ENCODE measurements around the gene ASPN. TPM values are rescaled to one million over a fixed set of nuclear protein-coding genes. Genes with fewer than 3 reads are reported as not detected.

ASPN gene
- total and polyA plus RNA-seq, 10 of the 15 experiments (the other 5 are each of a cell fraction or from before 2014, with no cell fraction given), result 0.03 to 0.47 (median 0.42) TPM; not detected in 7

DNA sequence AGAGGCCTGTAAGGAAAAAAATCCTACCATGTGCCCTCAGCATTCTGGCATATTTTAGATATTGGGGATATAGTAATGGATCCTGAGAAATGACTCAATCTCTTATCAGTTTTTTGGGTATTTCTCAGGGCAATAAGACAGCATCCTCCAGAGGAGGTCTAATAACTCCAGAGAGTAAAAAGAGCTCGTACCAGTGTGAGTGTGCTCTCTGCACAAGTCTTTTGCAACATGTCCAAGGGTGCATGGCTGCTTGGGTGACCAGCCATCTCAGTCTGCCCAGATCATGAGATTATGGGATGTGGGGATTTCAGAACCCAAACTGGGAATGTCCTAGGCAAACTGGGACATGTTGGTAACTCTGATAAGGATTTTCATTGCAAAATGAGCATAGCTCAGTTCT, 15.3 kb downstream of the ASPN start (continued):
- TF ChIP-seq, protein P1, sequence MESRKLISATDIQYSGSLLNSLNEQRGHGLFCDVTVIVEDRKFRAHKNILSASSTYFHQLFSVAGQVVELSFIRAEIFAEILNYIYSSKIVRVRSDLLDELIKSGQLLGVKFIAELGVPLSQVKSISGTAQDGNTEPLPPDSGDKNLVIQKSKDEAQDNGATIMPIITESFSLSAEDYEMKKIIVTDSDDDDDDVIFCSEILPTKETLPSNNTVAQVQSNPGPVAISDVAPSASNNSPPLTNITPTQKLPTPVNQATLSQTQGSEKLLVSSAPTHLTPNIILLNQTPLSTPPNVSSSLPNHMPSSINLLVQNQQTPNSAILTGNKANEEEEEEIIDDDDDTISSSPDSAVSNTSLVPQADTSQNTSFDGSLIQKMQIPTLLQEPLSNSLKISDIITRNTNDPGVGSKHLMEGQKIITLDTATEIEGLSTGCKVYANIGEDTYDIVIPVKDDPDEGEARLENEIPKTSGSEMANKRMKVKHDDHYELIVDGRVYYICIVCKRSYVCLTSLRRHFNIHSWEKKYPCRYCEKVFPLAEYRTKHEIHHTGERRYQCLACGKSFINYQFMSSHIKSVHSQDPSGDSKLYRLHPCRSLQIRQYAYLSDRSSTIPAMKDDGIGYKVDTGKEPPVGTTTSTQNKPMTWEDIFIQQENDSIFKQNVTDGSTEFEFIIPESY (IDR thresholded peaks at IDR 0.05), result no peak
- no peak for TF ChIP-seq RFX5 (IDR thresholded peaks at IDR 0.05; ENCODE audit: low read depth, low read length)
- no peak for TF ChIP-seq JUND (IDR thresholded peaks at IDR 0.05; ENCODE audit: low read depth, low read length)
- no peak for TF ChIP-seq TCF7 (IDR thresholded peaks at IDR 0.05; ENCODE audit: borderline replicate concordance)
- TF ChIP-seq NFYA (IDR thresholded peaks at IDR 0.05; ENCODE audit: borderline replicate concordance, low read depth, low read length), result no peak
- no peak for TF ChIP-seq ASH2L (IDR thresholded peaks at IDR 0.05; ENCODE audit: borderline replicate concordance, low read depth)
- TF ChIP-seq YY1 (IDR thresholded peaks at IDR 0.05; ENCODE audit: low read depth, low read length), result no peak
- no peak for TF ChIP-seq LARP7 (IDR thresholded peaks at IDR 0.05)
- TF ChIP-seq, protein P2, sequence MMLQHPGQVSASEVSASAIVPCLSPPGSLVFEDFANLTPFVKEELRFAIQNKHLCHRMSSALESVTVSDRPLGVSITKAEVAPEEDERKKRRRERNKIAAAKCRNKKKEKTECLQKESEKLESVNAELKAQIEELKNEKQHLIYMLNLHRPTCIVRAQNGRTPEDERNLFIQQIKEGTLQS (IDR thresholded peaks at IDR 0.05; ENCODE audit: borderline replicate concordance, extremely low read depth, low read depth, low read length), result no peak

DNA sequence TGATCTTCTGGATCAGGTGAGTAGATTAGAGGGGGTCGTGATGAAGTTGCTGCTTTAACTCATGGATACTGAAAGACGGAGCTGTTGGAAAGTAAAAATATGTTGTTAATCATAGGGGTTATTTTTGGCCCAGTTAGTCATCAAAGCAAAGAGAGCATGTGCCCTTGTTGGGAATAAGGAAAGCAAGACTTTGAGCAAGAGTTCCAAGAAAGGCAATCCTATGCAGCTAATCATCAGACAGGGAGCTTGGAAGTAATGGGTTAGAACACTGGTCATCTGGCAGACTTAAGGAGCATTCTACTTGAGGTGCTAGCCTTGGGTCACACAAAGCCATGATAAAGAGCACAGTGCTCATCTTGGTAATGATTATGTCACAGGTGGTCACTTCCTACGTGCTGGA, 18.3 kb downstream of the ASPN start:
- no peaks in the 10 kb centered on the region for H3K4me1 ChIP-seq (ENCODE audit: control insufficient read depth, insufficient read depth, low read length)
- ChIA-PET RAD21 (ENCODE audit: unreplicated experiment) (interaction anchor here (0.9 kb wide), 1 partner anchor 9 kb away, joined by 3 read pairs; no protein-coding TSS in a partner anchor), POLR2A (no interaction called here), SMC1A (ENCODE audit: uncharacterized antibody, unreplicated experiment) (no interaction called here), CTCF (interaction anchor here (1.0 to 1.5 kb wide), 2 partner anchors 9 to 323 kb away, joined by 3 to 4 read pairs; no protein-coding TSS in a partner anchor)
- FAIRE-seq (no peak), DNase-seq (ENCODE audit: low read depth, low spot score) (no peak), ATAC-seq (no peak)
- in situ Hi-C loops (cut with MboI), result no loop called here
- no TSS peak for BruUV-seq (replicated peaks)
- H3K9me3 ChIP-seq (replicated peaks; ENCODE audit: control insufficient read depth, insufficient read depth, low read length), result no peaks in the 10 kb centered on the region
- H4K20me1 ChIP-seq (ENCODE audit: control insufficient read depth, insufficient read depth), result no peaks in the 10 kb centered on the region
- intact Hi-C loops (cut with micrococcal nuclease; ENCODE audit: unreplicated experiment), result no loop called here
- H3K79me2 ChIP-seq (ENCODE audit: control insufficient read depth, insufficient read depth, low read length), result no peaks in the 10 kb centered on the region
- H3K4me3 ChIP-seq, result no peak overlapping the region
- no peak overlapping the region for H3K9ac ChIP-seq (ENCODE audit: control insufficient read depth, insufficient read depth, low read length)
- H2AFZ ChIP-seq (ENCODE audit: control insufficient read depth, low read depth, low read length), result no peak overlapping the region
- no peaks in the 10 kb centered on the region for H3K36me3 ChIP-seq (ENCODE audit: control insufficient read depth in 2 of 2, insufficient read depth in 2 of 2, low read length in 1 of 2)
- no peaks in the 10 kb centered on the region for H3K27me3 ChIP-seq (replicated peaks in 1 of 2; ENCODE audit: control insufficient read depth in 2 of 2, insufficient read depth in 2 of 2, low read length in 1 of 2)
- no peak overlapping the region for H3K27ac ChIP-seq (ENCODE audit: control insufficient read depth, insufficient read depth)
- 65% methylated on average over 3 of the region's 3 CpGs for WGBS (ENCODE audit: insufficient coverage, insufficient replicate concordance, low lambda C conversion rate, missing lambda C conversion rate)
- no peak overlapping the region for H3K4me2 ChIP-seq (ENCODE audit: control insufficient read depth, insufficient read depth)
- TF ChIP-seq MTA2 (IDR thresholded peaks at IDR 0.05; ENCODE audit: low read depth) (no peak), MYB (IDR thresholded peaks at IDR 0.05; ENCODE audit: borderline replicate concordance, low read depth, low read length) (no peak), SREBF2 (IDR thresholded peaks at IDR 0.05; ENCODE audit: low read length) (no peak), ATF7 (IDR thresholded peaks at IDR 0.05; ENCODE audit: low read depth) (no peak), HDGF (IDR thresholded peaks at IDR 0.05) (no peak)
- TF ChIP-seq, protein P3, sequence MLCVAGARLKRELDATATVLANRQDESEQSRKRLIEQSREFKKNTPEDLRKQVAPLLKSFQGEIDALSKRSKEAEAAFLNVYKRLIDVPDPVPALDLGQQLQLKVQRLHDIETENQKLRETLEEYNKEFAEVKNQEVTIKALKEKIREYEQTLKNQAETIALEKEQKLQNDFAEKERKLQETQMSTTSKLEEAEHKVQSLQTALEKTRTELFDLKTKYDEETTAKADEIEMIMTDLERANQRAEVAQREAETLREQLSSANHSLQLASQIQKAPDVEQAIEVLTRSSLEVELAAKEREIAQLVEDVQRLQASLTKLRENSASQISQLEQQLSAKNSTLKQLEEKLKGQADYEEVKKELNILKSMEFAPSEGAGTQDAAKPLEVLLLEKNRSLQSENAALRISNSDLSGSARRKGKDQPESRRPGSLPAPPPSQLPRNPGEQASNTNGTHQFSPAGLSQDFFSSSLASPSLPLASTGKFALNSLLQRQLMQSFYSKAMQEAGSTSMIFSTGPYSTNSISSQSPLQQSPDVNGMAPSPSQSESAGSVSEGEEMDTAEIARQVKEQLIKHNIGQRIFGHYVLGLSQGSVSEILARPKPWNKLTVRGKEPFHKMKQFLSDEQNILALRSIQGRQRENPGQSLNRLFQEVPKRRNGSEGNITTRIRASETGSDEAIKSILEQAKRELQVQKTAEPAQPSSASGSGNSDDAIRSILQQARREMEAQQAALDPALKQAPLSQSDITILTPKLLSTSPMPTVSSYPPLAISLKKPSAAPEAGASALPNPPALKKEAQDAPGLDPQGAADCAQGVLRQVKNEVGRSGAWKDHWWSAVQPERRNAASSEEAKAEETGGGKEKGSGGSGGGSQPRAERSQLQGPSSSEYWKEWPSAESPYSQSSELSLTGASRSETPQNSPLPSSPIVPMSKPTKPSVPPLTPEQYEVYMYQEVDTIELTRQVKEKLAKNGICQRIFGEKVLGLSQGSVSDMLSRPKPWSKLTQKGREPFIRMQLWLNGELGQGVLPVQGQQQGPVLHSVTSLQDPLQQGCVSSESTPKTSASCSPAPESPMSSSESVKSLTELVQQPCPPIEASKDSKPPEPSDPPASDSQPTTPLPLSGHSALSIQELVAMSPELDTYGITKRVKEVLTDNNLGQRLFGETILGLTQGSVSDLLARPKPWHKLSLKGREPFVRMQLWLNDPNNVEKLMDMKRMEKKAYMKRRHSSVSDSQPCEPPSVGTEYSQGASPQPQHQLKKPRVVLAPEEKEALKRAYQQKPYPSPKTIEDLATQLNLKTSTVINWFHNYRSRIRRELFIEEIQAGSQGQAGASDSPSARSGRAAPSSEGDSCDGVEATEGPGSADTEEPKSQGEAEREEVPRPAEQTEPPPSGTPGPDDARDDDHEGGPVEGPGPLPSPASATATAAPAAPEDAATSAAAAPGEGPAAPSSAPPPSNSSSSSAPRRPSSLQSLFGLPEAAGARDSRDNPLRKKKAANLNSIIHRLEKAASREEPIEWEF (IDR thresholded peaks at IDR 0.05; ENCODE audit: insufficient replicate concordance, low read depth, low read length), result no peak
- TF ChIP-seq, protein P1 (IDR thresholded peaks at IDR 0.05), result no peak

Data from GM12878 (cell line).